HepG2 (cell line): ENCODE results near the gene THOP1. TPM values are rescaled to one million over a fixed set of nuclear protein-coding genes. Genes with fewer than 3 reads are reported as not detected.

Source experiments
- GTF3A ChIP-seq: sonication (generic); formaldehyde crosslinking; conservative IDR thresholded peaks from 2 replicates; pipeline ENCODE4 v1.4.0; 2020; ENCODE audit warnings: mild to moderate bottlenecking, missing genetic modification reagents
- HOMEZ ChIP-seq: IDR thresholded peaks from 2 replicates; pipeline ENCODE4 v1.6.1; 2016; ENCODE audit warnings: low read depth
- HOXA3 ChIP-seq: sonication (generic); formaldehyde crosslinking; IDR thresholded peaks from 2 replicates; pipeline ENCODE4 v1.5.0; 2020; ENCODE audit warnings: missing genetic modification reagents
- HOXA5 ChIP-seq: sonication (generic); formaldehyde crosslinking; IDR thresholded peaks from 2 replicates; pipeline ENCODE4 v1.4.0; 2020; ENCODE audit warnings: missing genetic modification reagents
- KMT2B ChIP-seq: IDR thresholded peaks from 2 replicates; pipeline ENCODE4 v1.6.1; 2016; ENCODE audit warnings: missing genetic modification reagents, missing compliant biosample characterization
- MAFG ChIP-seq: sonication (generic); formaldehyde crosslinking; IDR thresholded peaks from 2 replicates; pipeline ENCODE4 v1.5.1; 2020; ENCODE audit warnings: mild to moderate bottlenecking, missing genetic modification reagents
- MBNL3 ChIP-seq: fragments of 250-450 bp; sonication (Bioruptor Pico); conservative IDR thresholded peaks from 2 replicates; pipeline ENCODE4 v1.8.0; 2022; ENCODE audit warnings: mild to moderate bottlenecking, inconsistent platforms
- MIXL1 ChIP-seq: IDR thresholded peaks from 2 replicates; pipeline ENCODE4 v1.6.1; 2016
- NFYB ChIP-seq: sonication (generic); formaldehyde crosslinking; IDR thresholded peaks from 2 replicates; pipeline ENCODE4 v1.4.0; 2020; ENCODE audit warnings: missing genetic modification reagents
- PCBP2 ChIP-seq: fragments of 200-400 bp; formaldehyde crosslinking; optimal IDR thresholded peaks from 2 replicates; pipeline ENCODE3; 2018; ENCODE audit warnings: low read length, low read depth; ENCODE audit not compliant: poor library complexity, severe bottlenecking
- SMYD3 ChIP-seq: sonication (generic); formaldehyde crosslinking; IDR thresholded peaks from 2 replicates; pipeline ENCODE4 v1.8.1; 2023; ENCODE audit warnings: mild to moderate bottlenecking, missing genetic modification reagents
- TOPORS ChIP-seq: sonication (generic); formaldehyde crosslinking; IDR thresholded peaks from 2 replicates; pipeline ENCODE4 v1.8.0; 2023; ENCODE audit warnings: mild to moderate bottlenecking, missing genetic modification reagents
- ZNF101 ChIP-seq: sonication (generic); formaldehyde crosslinking; IDR thresholded peaks from 2 replicates; pipeline ENCODE4 v1.4.0; 2020; ENCODE audit warnings: mild to moderate bottlenecking, low read depth, missing genetic modification reagents, borderline replicate concordance
- ZNF225 ChIP-seq: sonication (generic); formaldehyde crosslinking; IDR thresholded peaks from 2 replicates; pipeline ENCODE4 v1.4.0; 2020; ENCODE audit warnings: mild to moderate bottlenecking, missing genetic modification reagents
- ZNF260 ChIP-seq: sonication (generic); formaldehyde crosslinking; IDR thresholded peaks from 2 replicates; pipeline ENCODE4 v1.4.0; 2020; ENCODE audit warnings: missing genetic modification reagents, low read depth, mild to moderate bottlenecking, borderline replicate concordance
- ZNF333 ChIP-seq: sonication (generic); formaldehyde crosslinking; IDR thresholded peaks from 2 replicates; pipeline ENCODE4 v1.4.0; 2020; ENCODE audit warnings: mild to moderate bottlenecking, missing genetic modification reagents, borderline replicate concordance
- ZNF547 ChIP-seq: sonication (generic); formaldehyde crosslinking; IDR thresholded peaks from 2 replicates; pipeline ENCODE4 v1.5.1; 2020; ENCODE audit warnings: mild to moderate bottlenecking, missing genetic modification reagents
- ZNF576 ChIP-seq: sonication (generic); formaldehyde crosslinking; IDR thresholded peaks from 2 replicates; pipeline ENCODE4 v1.4.0; 2020; ENCODE audit warnings: mild to moderate bottlenecking, missing genetic modification reagents
- ZNF672 ChIP-seq: sonication (generic); formaldehyde crosslinking; IDR thresholded peaks from 2 replicates; pipeline ENCODE4 v1.8.1; 2022; ENCODE audit warnings: missing genetic modification reagents
- ZNF781 ChIP-seq: sonication (generic); formaldehyde crosslinking; IDR thresholded peaks from 2 replicates; pipeline ENCODE4 v1.5.1; 2020; ENCODE audit warnings: borderline replicate concordance, mild to moderate bottlenecking, missing genetic modification reagents; ENCODE audit errors: not compliant biosample characterization
- ZSCAN25 ChIP-seq: sonication (generic); formaldehyde crosslinking; IDR thresholded peaks from 2 replicates; pipeline ENCODE4 v1.8.0; 2022; ENCODE audit warnings: mild to moderate bottlenecking, missing genetic modification reagents
- polyA plus RNA-seq, 8 experiments: library from polyadenylated mRNA; depleted of rRNA in 3 of 8; stranded (reverse) in 7 of 8; unstranded in 1 of 8; fragments of >200 nt; fragmentation: Illumina TruSeq in 4 of 8; extraction: Trizol in 4 of 8; gene quantifications; 2 replicates each; pipeline versions ENCODE4 v1.2.1 to v1.2.3, GENCODE V29; 2011 to 2016; ENCODE audit warnings: low read depth in 4 of 8, missing spikeins in 1 of 8, mixed read lengths in 1 of 8; ENCODE audit not compliant: insufficient read depth in 1 of 8
- total RNA-seq, 5 experiments: library from RNA; depleted of rRNA; stranded (reverse); fragments of >200 nt; fragmentation: Illumina TruSeq; extraction: Trizol; gene quantifications; 2 replicates each; pipeline ENCODE4 v1.2.3, GENCODE V29; 2016; ENCODE audit warnings: low read depth in 1 of 5
- TF ChIP-seq, protein P1 (sequence below): fragments of 450-650 bp; IDR thresholded peaks from 2 replicates; pipeline ENCODE4 v1.6.1; 2017; ENCODE audit warnings: mild to moderate bottlenecking

THOP1 gene
- total and polyA plus RNA-seq, 2 of the 13 experiments (the other 11 are each of a cell fraction or from before 2014, with no cell fraction given): 74.4 to 116 TPM

GRCh38 chr19:2739602-2740313 is 45.5 kb upstream of the THOP1 start, which contains the start of gene SLC39A3 (continued):
- TF ChIP-seq ZNF225 (peak; percentile 91; the same call in 1 of the 2 replicates), ZNF547 (CRISPR knock-in tag) (peak; percentile 98), NFYB (CRISPR knock-in tag) (peak; percentile 92), SMYD3 (CRISPR knock-in tag) (peak; percentile 98), ZNF101 (CRISPR knock-in tag) (peak; percentile 53; the same call in 1 of the 2 replicates), HOXA3 (peak; percentile 89), ZNF781 (CRISPR knock-in tag) (peak; percentile 98), ZNF333 (peak; percentile 89; the same call in 1 of the 2 replicates), ZNF260 (CRISPR knock-in tag) (no peak), MIXL1 (CRISPR knock-in tag) (peak; percentile 94), MAFG (CRISPR knock-in tag) (0 out of 2 replicates have a peak, but pooled peaks have one; percentile 31), ZNF576 (CRISPR knock-in tag) (0 out of 2 replicates have a peak, but pooled peaks have one; percentile 26), PCBP2 (no peak), TOPORS (CRISPR knock-in tag) (peak; percentile 90), HOMEZ (peak; percentile 82; the same call in 1 of the 2 replicates), KMT2B (CRISPR knock-in tag) (peak; percentile 94), MBNL3 (CRISPR knock-in tag) (no peak), ZNF672 (CRISPR knock-in tag) (peak; percentile 80; the same call in 1 of the 2 replicates), HOXA5 (CRISPR knock-in tag) (peak; percentile 99), ZSCAN25 (CRISPR knock-in tag) (peak; percentile 81; the same call in 1 of the 2 replicates), GTF3A (CRISPR knock-in tag) (no peak)
- TF ChIP-seq, protein P1, sequence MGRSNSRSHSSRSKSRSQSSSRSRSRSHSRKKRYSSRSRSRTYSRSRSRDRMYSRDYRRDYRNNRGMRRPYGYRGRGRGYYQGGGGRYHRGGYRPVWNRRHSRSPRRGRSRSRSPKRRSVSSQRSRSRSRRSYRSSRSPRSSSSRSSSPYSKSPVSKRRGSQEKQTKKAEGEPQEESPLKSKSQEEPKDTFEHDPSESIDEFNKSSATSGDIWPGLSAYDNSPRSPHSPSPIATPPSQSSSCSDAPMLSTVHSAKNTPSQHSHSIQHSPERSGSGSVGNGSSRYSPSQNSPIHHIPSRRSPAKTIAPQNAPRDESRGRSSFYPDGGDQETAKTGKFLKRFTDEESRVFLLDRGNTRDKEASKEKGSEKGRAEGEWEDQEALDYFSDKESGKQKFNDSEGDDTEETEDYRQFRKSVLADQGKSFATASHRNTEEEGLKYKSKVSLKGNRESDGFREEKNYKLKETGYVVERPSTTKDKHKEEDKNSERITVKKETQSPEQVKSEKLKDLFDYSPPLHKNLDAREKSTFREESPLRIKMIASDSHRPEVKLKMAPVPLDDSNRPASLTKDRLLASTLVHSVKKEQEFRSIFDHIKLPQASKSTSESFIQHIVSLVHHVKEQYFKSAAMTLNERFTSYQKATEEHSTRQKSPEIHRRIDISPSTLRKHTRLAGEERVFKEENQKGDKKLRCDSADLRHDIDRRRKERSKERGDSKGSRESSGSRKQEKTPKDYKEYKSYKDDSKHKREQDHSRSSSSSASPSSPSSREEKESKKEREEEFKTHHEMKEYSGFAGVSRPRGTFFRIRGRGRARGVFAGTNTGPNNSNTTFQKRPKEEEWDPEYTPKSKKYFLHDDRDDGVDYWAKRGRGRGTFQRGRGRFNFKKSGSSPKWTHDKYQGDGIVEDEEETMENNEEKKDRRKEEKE: no peak
